Measurements from ENCODE around the gene PCTP.

PCTP gene

DNA sequence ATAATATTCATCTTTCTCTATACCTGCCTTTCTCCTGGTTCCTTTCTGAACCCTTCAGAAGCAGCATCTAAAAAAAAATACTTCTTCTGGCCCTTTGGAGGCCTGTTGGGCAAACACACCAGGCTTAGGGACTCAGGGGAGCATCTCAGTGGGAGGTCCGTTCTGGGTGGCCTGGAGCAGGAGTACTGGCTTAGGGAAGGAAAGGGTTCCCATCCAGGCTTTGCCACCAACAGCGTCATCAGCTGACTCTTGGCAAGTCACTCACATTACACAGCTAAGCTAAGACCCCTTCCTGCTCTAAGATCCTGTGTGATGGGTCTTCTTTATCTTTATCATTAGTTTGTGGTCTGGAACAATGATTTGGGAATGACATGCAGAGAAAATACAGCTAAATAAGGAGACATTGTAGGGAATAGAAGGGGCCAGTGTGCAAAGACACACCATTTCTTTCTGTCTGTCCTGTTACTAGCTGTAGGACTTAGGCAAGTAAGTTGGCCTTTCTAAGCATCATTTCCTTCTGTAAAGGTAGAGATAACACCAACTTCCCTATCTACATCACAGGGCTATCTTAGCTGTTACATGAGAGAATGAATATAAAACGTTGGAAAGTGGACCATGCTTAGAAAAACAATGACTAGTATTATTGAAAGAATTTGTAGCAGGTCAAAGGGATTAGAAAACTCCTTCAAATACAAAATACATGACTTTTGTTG lies 9.9 kb downstream of the PCTP start:
- no peak overlapping the region for H3K4me3 ChIP-seq (ENCODE audit: low read depth, low read length)
- no peak for DNase-seq (ENCODE audit: low read depth)
- TF ChIP-seq CTCF (IDR thresholded peaks at IDR 0.05; ENCODE audit: low read depth, low read length, missing control alignments): no peak
- in situ Hi-C loops (cut with HindIII; ENCODE audit: low sequenced_read_pairs): loop anchor here (25.0 kb wide), 1 partner anchor 223 kb away; no protein-coding TSS in a partner anchor

DNA sequence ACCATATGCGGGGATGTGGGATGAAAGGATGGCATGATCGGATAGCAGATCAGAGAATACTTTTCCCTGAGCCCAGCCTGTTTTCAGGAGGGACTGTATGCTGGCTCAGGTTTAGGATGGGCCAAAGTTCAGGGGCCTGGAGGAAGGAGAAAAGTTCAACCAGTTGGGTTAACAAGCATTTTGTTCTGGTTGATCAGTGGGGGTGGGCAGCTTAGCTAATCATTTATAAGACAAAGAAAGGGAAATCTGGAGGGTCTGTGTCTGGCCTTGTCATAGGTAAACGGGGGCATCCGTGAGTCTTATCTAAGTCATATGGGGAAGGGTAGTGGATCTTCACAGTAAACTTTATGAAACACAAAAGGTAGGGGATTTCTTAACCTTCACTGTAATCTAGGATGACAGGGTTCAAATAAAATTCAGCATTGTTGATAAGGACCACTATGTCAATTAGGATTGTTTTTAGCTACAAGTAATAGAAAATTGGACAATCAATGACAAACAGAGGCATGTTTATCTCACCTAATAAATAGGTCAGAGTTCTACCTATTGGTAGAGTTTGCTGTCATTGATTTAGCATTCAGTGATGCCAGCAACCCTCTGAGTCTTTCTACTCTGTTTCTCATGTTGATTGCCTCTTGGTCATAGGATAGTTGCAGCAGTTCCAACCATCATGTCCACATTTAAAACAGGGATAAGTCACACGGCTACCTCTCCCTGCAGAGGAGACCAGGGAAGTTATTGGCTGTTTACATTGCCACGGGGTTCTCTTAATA lies 11.4 kb downstream of the PCTP start:
- in situ Hi-C loops (cut with HindIII; ENCODE audit: low sequenced_read_pairs): loop anchor here (25.0 kb wide), 1 partner anchor 225 kb away; no protein-coding TSS in a partner anchor
- H3K4me3 ChIP-seq (ENCODE audit: low read depth, low read length): no peak overlapping the region
- no peak for TF ChIP-seq CTCF (IDR thresholded peaks at IDR 0.05; ENCODE audit: low read depth, low read length, missing control alignments)
- DNase-seq (ENCODE audit: low read depth): no peak

GRCh38 chr17:55763856-55764255 lies 13.0 kb downstream of the PCTP start:
- H3K4me3 ChIP-seq (ENCODE audit: low read depth, low read length): no peak overlapping the region
- no peak for TF ChIP-seq CTCF (IDR thresholded peaks at IDR 0.05; ENCODE audit: low read depth, low read length, missing control alignments)
- in situ Hi-C loops (cut with HindIII; ENCODE audit: low sequenced_read_pairs): loop anchor here (25.0 kb wide), 1 partner anchor 227 kb away; no protein-coding TSS in a partner anchor
- DNase-seq (ENCODE audit: low read depth): no peak

DNA sequence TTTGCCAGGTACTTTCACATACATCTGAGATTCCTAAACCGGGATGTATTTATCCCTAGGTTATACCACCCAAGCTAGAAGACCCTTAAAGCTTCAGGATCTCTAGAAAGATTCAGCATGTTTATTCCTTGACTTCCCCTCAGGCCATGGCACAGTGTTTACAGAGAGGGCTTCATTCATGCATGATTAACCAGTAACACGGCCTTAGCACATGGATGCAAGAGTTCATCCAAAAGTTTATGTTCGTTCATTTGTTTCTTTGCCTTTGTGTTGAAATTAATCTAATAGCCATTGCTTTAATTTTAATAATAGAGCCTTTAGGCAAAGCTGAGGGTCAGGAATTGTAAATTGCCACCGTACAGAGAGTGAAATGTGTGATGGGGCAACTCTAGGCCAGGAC lies 13.8 kb downstream of the PCTP start:
- TF ChIP-seq CTCF (IDR thresholded peaks at IDR 0.05; ENCODE audit: low read depth, low read length, missing control alignments): no peak
- in situ Hi-C loops (cut with HindIII; ENCODE audit: low sequenced_read_pairs): loop anchor here (25.0 kb wide), 1 partner anchor 227 kb away; no protein-coding TSS in a partner anchor
- H3K4me3 ChIP-seq (ENCODE audit: low read depth, low read length): no peak overlapping the region
- DNase-seq (ENCODE audit: low read depth): no peak

DNA sequence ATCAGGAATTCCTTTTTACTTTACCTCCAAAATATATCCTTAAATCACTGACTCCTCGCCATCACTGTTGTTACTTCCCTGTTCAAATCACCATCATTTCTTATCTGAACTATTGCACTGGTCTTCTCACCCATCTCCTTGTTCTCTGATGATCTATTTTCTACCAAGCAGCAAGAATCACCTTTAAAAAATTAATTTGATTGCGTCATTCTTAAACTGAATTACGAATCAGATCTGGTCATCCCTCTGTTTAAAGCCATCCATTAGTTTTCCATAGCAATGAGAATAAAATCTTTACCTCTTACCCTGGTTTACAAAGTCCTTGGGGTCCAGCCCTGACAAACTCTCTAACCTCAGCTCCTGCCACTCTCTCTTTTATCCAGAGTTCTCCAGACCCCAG lies 14.6 kb downstream of the PCTP start:
- DNase-seq (ENCODE audit: low read depth): no peak
- no peak for TF ChIP-seq CTCF (IDR thresholded peaks at IDR 0.05; ENCODE audit: low read depth, low read length, missing control alignments)
- in situ Hi-C loops (cut with HindIII; ENCODE audit: low sequenced_read_pairs): loop anchor here (25.0 kb wide), 1 partner anchor 228 kb away; no protein-coding TSS in a partner anchor
- H3K4me3 ChIP-seq (ENCODE audit: low read depth, low read length): no peak overlapping the region

GRCh38 chr17:55768936-55769624 lies 18.2 kb downstream of the PCTP start:
- TF ChIP-seq CTCF (IDR thresholded peaks at IDR 0.05; ENCODE audit: low read depth, low read length, missing control alignments): no peak
- no peak overlapping the region for H3K4me3 ChIP-seq (ENCODE audit: low read depth, low read length)
- in situ Hi-C loops (cut with HindIII; ENCODE audit: low sequenced_read_pairs): loop anchor here (25.0 kb wide), 1 partner anchor 232 kb away; no protein-coding TSS in a partner anchor
- DNase-seq (ENCODE audit: low read depth): no peak

All from astrocyte of the cerebellum (primary cell).